ENCODE data around the gene CAMTA1. TPM values are rescaled to one million over a fixed set of nuclear protein-coding genes. Genes with fewer than 3 reads are reported as not detected.

Gene CAMTA1
- total and polyA plus RNA-seq, 2 experiments from 2014 or later: 213 to 341 TPM

DNA sequence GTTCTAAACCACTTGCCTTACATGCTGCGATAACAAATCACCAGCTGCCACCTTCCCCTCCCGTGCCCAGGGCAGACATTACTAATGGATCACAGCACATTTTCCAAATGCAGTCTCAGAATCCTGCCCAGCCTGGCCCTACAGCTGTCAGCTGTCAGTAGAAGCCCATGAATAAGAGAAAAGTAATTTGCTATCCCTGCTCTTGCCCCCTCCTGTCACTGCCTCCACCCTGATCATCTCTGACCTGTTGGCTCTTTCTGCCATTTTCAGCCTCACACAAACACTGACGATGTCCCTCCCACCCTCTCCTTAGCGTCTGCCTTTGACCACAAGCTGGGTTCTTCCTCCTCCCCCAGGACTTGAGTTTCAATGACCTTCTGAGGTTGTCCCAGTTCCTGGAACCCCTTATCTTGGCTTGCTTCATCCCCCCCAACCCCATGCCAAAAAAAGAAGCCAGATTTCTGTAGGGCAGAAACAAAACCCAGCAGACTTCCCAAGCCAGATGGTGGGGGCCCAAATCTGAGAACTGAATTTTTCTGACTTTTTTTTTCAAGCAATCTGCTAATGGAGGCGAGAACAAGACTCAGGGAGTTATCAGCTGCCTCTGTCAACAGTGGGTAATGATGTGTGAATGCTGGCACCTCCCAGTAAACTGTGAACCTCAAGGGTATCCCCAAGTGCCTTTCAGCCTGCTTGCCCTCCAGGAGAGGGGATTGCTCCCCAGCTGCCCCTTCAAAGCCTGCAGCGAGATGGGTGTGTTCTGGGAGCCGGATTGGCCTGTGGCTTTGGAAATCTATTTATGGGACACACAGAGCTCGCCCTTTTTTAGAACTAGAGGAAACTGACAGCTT is 769.4 kb downstream of the CAMTA1 start:
- TF ChIP-seq CTCF (IDR thresholded peaks at IDR 0.05; ENCODE audit: low read depth, low read length): no peak
- H3K4me3 ChIP-seq: no peak overlapping the region
- H3K27ac ChIP-seq: peak overlapping the region; percentile 81
- H3K36me3 ChIP-seq: no peaks in the 10 kb centered on the region
- no peaks in the 10 kb centered on the region for H3K27me3 ChIP-seq
- no peaks in the 10 kb centered on the region for H3K9me3 ChIP-seq (ENCODE audit: low read depth)
- peaks cover 36% of the 10 kb centered on the region for H3K4me1 ChIP-seq (ENCODE audit: low read depth)
- DNase-seq (ENCODE audit: low read depth in 1 of 2, low spot score in 1 of 2): peak in 1 of 2 donors; percentile 82

DNA sequence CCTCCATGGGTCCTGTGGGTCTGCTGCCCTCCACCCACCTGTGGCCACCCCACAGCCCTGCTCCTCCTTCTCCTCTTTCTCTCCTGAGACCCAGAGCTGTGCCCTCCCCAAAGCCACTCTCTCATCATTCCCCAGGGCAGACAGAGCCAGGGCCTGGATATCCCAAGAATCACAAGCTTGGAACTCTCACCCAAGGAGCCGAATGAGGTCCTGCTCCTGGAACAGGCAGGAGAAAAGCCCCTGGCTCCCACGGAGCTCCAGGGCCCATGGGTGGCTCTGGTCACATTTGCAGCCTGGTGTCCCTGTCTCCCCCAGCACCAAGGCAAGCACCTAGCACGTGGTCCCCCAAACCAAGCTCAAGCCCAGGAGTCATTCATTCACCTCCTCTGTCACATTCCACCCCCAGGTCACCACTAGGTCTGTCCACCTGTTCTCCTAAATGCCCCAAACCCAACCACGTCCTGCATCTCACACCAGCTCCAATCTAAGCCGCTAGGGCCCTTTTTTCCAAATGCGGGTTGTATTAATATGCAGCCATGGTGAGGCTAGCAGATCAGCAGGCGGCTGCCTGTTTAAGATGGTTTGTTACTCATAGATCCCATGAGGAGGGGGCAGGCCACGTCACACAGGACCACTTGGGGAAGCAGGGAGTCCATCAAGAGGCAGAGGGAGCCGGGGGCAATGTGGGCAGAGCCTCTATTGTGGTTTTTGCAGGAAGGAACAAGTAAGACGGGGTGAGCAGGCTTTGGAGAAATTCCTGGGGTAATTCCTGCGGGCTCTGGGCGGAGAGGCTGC is 770.3 kb downstream of the CAMTA1 start:
- no peak for TF ChIP-seq CTCF (IDR thresholded peaks at IDR 0.05; ENCODE audit: low read depth, low read length)
- no peak for DNase-seq (ENCODE audit: low read depth in 1 of 2, low spot score in 1 of 2)
- H3K4me1 ChIP-seq (ENCODE audit: low read depth): peaks cover 33% of the 10 kb centered on the region
- no peaks in the 10 kb centered on the region for H3K27me3 ChIP-seq
- no peak overlapping the region for H3K4me3 ChIP-seq
- H3K36me3 ChIP-seq: no peaks in the 10 kb centered on the region
- H3K9me3 ChIP-seq (ENCODE audit: low read depth): no peaks in the 10 kb centered on the region
- H3K27ac ChIP-seq: peak overlapping the region; percentile 81

DNA sequence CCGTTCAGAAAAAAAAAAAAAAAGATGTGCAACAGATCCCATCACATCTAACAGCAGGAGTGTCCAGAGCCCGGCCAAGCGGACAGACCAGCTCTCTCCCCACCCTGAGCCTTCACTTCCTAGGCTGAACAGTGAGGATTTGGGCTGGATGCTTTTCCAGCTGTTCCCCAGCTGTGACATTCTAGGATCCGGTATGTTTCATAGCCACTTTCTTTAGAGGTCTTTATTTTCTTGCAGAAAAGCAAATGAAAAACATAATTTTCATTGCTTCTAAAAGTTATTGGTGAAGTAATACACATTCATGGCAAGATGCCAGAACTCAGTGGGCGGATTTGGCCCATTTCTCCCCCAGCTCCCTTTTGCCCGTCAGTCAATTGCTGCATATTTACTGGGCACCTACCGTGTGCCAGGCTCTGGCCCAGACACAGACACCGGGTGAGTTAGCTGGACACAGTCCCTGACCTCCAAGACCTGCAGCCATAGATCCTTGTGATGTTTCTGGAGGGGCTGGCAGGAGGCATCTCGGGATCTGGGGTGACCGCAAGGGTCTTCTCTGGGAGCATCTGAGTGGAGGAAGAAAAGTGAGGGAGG is 772.1 kb downstream of the CAMTA1 start:
- peak in 1 of 2 donors; percentile 38 for DNase-seq (ENCODE audit: low read depth in 1 of 2, low spot score in 1 of 2)
- Histone ChIP-seq H3K9me3 (ENCODE audit: low read depth) (no peaks in the 10 kb centered on the region), H3K27ac (no peak overlapping the region), H3K4me1 (ENCODE audit: low read depth) (peaks cover 33% of the 10 kb centered on the region), H3K4me3 (no peak overlapping the region), H3K36me3 (no peaks in the 10 kb centered on the region), H3K27me3 (no peaks in the 10 kb centered on the region)
- TF ChIP-seq CTCF (IDR thresholded peaks at IDR 0.05; ENCODE audit: low read depth, low read length): no peak

- Histone ChIP-seq H3K9me3 (ENCODE audit: low read depth) (no peaks in the 10 kb centered on the region), H3K36me3 (no peaks in the 10 kb centered on the region), H3K27me3 (no peaks in the 10 kb centered on the region), H3K4me1 (ENCODE audit: low read depth) (peaks cover 33% of the 10 kb centered on the region), H3K4me3 (no peak overlapping the region), H3K27ac (peak overlapping the region; percentile 74)
- TF ChIP-seq CTCF (IDR thresholded peaks at IDR 0.05; ENCODE audit: low read depth, low read length): no peak
- peak; percentile 21 to 79 for DNase-seq (ENCODE audit: low read depth in 1 of 2, low spot score in 1 of 2)
Measured at GRCh38 chr1:7558041-7558461, 772.8 kb downstream of the CAMTA1 start.

DNA sequence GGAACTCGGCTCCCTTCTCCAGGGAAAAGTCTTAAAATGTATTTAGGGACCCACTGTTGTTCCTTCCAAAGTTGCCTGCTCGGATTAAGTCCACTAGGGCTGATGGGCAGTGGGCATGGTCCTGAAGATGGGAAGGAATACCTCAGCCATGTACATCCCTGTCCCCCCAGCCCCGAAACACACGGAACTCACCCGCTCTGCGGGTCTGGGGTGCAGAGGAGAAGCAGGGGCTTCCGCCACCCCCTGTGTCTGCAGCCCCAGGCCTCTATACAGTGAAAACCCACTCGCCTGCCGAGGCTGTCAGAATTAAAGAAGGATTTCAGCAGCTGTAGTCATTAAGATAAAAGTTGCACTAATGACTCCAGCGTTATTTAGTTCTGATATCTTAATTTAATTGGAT is 773.2 kb downstream of the CAMTA1 start:
- no peaks in the 10 kb centered on the region for H3K9me3 ChIP-seq (ENCODE audit: low read depth)
- H3K27ac ChIP-seq: peak overlapping the region; percentile 74
- H3K4me1 ChIP-seq (ENCODE audit: low read depth): peaks cover 33% of the 10 kb centered on the region
- H3K4me3 ChIP-seq: no peak overlapping the region
- no peak for DNase-seq (ENCODE audit: low read depth in 1 of 2, low spot score in 1 of 2)
- TF ChIP-seq CTCF (IDR thresholded peaks at IDR 0.05; ENCODE audit: low read depth, low read length): no peak
- no peaks in the 10 kb centered on the region for H3K36me3 ChIP-seq
- H3K27me3 ChIP-seq: no peaks in the 10 kb centered on the region

Data from cardiac muscle cell (in vitro differentiated cells and primary cell).